GM23338 (cell line): ENCODE measurements around the gene BNIP3. TPM values are rescaled to one million over a fixed set of nuclear protein-coding genes. Genes with fewer than 3 reads are reported as not detected.

ENCODE experiments used
- ATAC-seq: fragments of 200-7000 bp; cut with Tn5 transposase; 3 replicates; pipeline ENCODE4 v1.9.1; 2020
- DNase-seq: peaks from one replicate; pipeline ENCODE4 v3.0.0-alpha.2; 2015; ENCODE audit warnings: low spot score
- H2AFZ ChIP-seq: fragments of 200-600 bp; sonication (generic); 2 replicates; pipeline ENCODE4 v1.8.0; 2016; ENCODE audit warnings: antibody characterized with exemption, mild to moderate bottlenecking, moderate library complexity
- H3F3A ChIP-seq: fragments of 200-600 bp; sonication (generic); replicated peaks from 2 replicates; pipeline ENCODE4 v1.8.0; 2017; ENCODE audit warnings: antibody characterized with exemption, mixed run types, low read depth
- H3K27ac ChIP-seq: fragments of 200-600 bp; sonication (generic); 2 replicates; pipeline ENCODE4 v1.6.1; 2016; ENCODE audit warnings: low read depth
- H3K27me3 ChIP-seq: fragments of 200-600 bp; sonication (generic); 2 replicates; pipeline ENCODE4 v1.8.0; 2016; ENCODE audit warnings: mild to moderate bottlenecking, mixed run types, moderate library complexity; ENCODE audit not compliant: insufficient read depth
- H3K36me3 ChIP-seq: fragments of 200-600 bp; sonication (generic); 2 replicates; pipeline ENCODE4 v1.8.0; 2016; ENCODE audit warnings: mild to moderate bottlenecking; ENCODE audit not compliant: insufficient read depth
- H3K4me1 ChIP-seq: fragments of 200-600 bp; sonication (generic); 2 replicates; pipeline ENCODE4 v1.8.0; 2016; ENCODE audit warnings: mild to moderate bottlenecking, moderate library complexity; ENCODE audit not compliant: insufficient read depth
- H3K4me2 ChIP-seq: fragments of 200-600 bp; sonication (generic); 2 replicates; pipeline ENCODE4 v1.7.1; 2017; ENCODE audit warnings: mixed run types
- H3K4me3 ChIP-seq: fragments of 200-600 bp; sonication (generic); 2 replicates; pipeline ENCODE4 v1.6.1; 2016; ENCODE audit warnings: mixed run types
- H3K79me2 ChIP-seq: fragments of 200-600 bp; sonication (generic); replicated peaks from 2 replicates; pipeline ENCODE4 v1.8.0; 2017; ENCODE audit warnings: mild to moderate bottlenecking; ENCODE audit not compliant: insufficient read depth
- H3K9me2 ChIP-seq: fragments of 200-600 bp; sonication (generic); 2 replicates; pipeline ENCODE4 v1.8.0; 2017; ENCODE audit not compliant: insufficient read depth
- H4K20me1 ChIP-seq: fragments of 200-600 bp; sonication (generic); replicated peaks from 2 replicates; pipeline ENCODE4 v1.8.0; 2017; ENCODE audit warnings: mild to moderate bottlenecking; ENCODE audit not compliant: insufficient read depth
- H3K27ac Mint-ChIP-seq: 2 replicates; pipeline ENCODE4 v1.8.0; 2020; ENCODE audit warnings: inconsistent platforms, mild to moderate bottlenecking, moderate library complexity, mixed read lengths
- H3K27me3 Mint-ChIP-seq: 3 replicates; pipeline ENCODE4 v1.8.0; 2022; ENCODE audit warnings: low read depth, mild to moderate bottlenecking, moderate library complexity, mixed read lengths, inconsistent platforms; ENCODE audit not compliant: insufficient read depth, poor library complexity
- H3K36me3 Mint-ChIP-seq: 3 replicates; pipeline ENCODE4 v1.8.0; 2021; ENCODE audit warnings: low read depth, mild to moderate bottlenecking, inconsistent platforms, moderate library complexity, mixed read lengths
- H3K4me1 Mint-ChIP-seq: 3 replicates; pipeline ENCODE4 v1.8.0; 2020; ENCODE audit warnings: mild to moderate bottlenecking, inconsistent platforms, mixed read lengths
- H3K4me3 Mint-ChIP-seq: 3 replicates; pipeline ENCODE4 v1.8.0; 2021; ENCODE audit warnings: moderate library complexity, mild to moderate bottlenecking, inconsistent platforms, mixed read lengths
- H3K9me3 Mint-ChIP-seq: 3 replicates; pipeline ENCODE4 v1.8.0; 2020; ENCODE audit warnings: moderate library complexity, mild to moderate bottlenecking, inconsistent platforms, mixed read lengths
- CREB1 ChIP-seq: fragments of 250-450 bp; sonication (Bioruptor Pico); IDR thresholded peaks from 2 replicates; pipeline ENCODE4 v1.5.0; 2020; ENCODE audit warnings: low read depth, mild to moderate bottlenecking, moderate library complexity
- EZH2phosphoT487 ChIP-seq: fragments of 200-600 bp; sonication (generic); IDR thresholded peaks from one replicate; pipeline ENCODE4 v1.8.1; 2018; ENCODE audit warnings: antibody characterized with exemption; ENCODE audit not compliant: unreplicated experiment
- POLR2AphosphoS5 ChIP-seq: IDR thresholded peaks from 2 replicates; pipeline ENCODE4 v1.6.1; 2016; ENCODE audit warnings: antibody characterized with exemption, low read depth
- STAT1 ChIP-seq: IDR thresholded peaks from one replicate; pipeline ENCODE4 v1.6.1; 2016; ENCODE audit warnings: antibody characterized with exemption; ENCODE audit not compliant: unreplicated experiment
- ZNF331 ChIP-seq: fragments of 250-450 bp; sonication (Bioruptor Pico); IDR thresholded peaks from 2 replicates; pipeline ENCODE4 v1.5.0; 2020; ENCODE audit warnings: low read depth, mild to moderate bottlenecking, moderate library complexity
- polyA plus RNA-seq: library from polyadenylated mRNA; unstranded; fragments of >200 nt; fragmentation: Nextera tagmentation; extraction: Ambion mirVana; gene quantifications from 2 replicates; pipeline ENCODE4 v1.2.1, GENCODE V29; 2016
- total RNA-seq: library from RNA; depleted of rRNA; stranded (reverse); fragments of >200 nt; shearing (Covaris generic); gene quantifications from 2 replicates; pipeline ENCODE4 v1.2.3, GENCODE V29; 2014
- TF ChIP-seq, protein P1 (sequence below): fragments of 250-450 bp; sonication (Bioruptor Pico); IDR thresholded peaks from 2 replicates; pipeline ENCODE4 v1.5.0; 2020; ENCODE audit warnings: mild to moderate bottlenecking, moderate library complexity
- TF ChIP-seq, protein P2 (sequence below): IDR thresholded peaks from one replicate; pipeline ENCODE4 v1.6.1; 2018; ENCODE audit warnings: antibody characterized with exemption; ENCODE audit not compliant: unreplicated experiment
- TF ChIP-seq, protein P3 (sequence below): IDR thresholded peaks from 2 replicates; pipeline ENCODE4 v1.6.1; 2016; ENCODE audit warnings: antibody characterized with exemption
- TF ChIP-seq, protein P4 (sequence below), 2 experiments: fragments of 200-600 bp in 1 of 2; sonication (generic) in 1 of 2; conservative IDR thresholded peaks; 2 replicates each; pipeline versions ENCODE4 v1.5.1 to v1.6.1; 2016 to 2017; ENCODE audit warnings: antibody characterized with exemption in 2 of 2, low read depth in 2 of 2, mild to moderate bottlenecking in 2 of 2, moderate library complexity in 1 of 2

The BNIP3 gene
- total and polyA plus RNA-seq, 2 experiments from 2014 or later = 46.3 to 75.0 TPM

DNA sequence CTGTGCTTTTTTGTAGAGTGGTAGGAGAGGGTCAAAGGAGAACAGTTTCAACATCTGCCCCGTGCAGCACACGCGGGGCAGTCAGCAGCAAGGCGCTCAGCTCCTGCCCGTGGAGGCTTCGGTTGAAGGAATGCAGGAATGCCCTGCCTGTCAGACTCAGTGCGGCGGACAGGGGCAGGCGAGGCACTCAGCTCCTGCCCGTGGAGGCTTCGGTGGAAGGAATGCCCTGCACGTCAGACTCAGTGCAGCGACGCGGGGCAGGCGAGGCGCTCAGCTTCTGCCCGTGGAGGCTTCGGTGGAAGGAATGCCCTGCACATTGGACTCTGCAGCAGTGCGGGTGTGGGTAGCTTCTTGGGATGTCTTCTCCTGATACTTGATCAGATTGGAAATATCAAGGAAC is 43.9 kb downstream of the BNIP3 start:
- H3K36me3 Mint-ChIP-seq = peaks cover 56% of the 10 kb centered on the region
- Histone ChIP-seq H3K27me3 (no peaks in the 10 kb centered on the region), H3K79me2 (peaks cover 57% of the 10 kb centered on the region), H3K36me3 (peaks cover 22% of the 10 kb centered on the region), H3K4me1 (peaks cover 6% of the 10 kb centered on the region; the same call in 1 of the 2 replicates), H3F3A (0 out of 2 replicates have a peak, but pooled peaks cover 4% of the 10 kb centered on the region), H3K4me3 (no peak overlapping the region), H2AFZ (no peak overlapping the region), H3K4me2 (no peak overlapping the region), H3K9me2 (no peaks in the 10 kb centered on the region), H4K20me1 (peaks cover 42% of the 10 kb centered on the region), H3K27ac (no peak overlapping the region)
- H3K27ac Mint-ChIP-seq = peak overlapping the region; percentile 62; the same call in 1 of the 2 replicates
- H3K9me3 Mint-ChIP-seq = no peaks in the 10 kb centered on the region; the same call in 2 of the 3 replicates
- ATAC-seq (no peak), DNase-seq (no peak)
- H3K4me3 Mint-ChIP-seq = no peak overlapping the region
- peaks cover 5% of the 10 kb centered on the region for H3K27me3 Mint-ChIP-seq
- no peak for TF ChIP-seq CREB1 (CRISPR knock-in tag)
- no peak for TF ChIP-seq STAT1
- no peak for TF ChIP-seq EZH2phosphoT487
- no peak for TF ChIP-seq POLR2AphosphoS5
- TF ChIP-seq, protein P1, sequence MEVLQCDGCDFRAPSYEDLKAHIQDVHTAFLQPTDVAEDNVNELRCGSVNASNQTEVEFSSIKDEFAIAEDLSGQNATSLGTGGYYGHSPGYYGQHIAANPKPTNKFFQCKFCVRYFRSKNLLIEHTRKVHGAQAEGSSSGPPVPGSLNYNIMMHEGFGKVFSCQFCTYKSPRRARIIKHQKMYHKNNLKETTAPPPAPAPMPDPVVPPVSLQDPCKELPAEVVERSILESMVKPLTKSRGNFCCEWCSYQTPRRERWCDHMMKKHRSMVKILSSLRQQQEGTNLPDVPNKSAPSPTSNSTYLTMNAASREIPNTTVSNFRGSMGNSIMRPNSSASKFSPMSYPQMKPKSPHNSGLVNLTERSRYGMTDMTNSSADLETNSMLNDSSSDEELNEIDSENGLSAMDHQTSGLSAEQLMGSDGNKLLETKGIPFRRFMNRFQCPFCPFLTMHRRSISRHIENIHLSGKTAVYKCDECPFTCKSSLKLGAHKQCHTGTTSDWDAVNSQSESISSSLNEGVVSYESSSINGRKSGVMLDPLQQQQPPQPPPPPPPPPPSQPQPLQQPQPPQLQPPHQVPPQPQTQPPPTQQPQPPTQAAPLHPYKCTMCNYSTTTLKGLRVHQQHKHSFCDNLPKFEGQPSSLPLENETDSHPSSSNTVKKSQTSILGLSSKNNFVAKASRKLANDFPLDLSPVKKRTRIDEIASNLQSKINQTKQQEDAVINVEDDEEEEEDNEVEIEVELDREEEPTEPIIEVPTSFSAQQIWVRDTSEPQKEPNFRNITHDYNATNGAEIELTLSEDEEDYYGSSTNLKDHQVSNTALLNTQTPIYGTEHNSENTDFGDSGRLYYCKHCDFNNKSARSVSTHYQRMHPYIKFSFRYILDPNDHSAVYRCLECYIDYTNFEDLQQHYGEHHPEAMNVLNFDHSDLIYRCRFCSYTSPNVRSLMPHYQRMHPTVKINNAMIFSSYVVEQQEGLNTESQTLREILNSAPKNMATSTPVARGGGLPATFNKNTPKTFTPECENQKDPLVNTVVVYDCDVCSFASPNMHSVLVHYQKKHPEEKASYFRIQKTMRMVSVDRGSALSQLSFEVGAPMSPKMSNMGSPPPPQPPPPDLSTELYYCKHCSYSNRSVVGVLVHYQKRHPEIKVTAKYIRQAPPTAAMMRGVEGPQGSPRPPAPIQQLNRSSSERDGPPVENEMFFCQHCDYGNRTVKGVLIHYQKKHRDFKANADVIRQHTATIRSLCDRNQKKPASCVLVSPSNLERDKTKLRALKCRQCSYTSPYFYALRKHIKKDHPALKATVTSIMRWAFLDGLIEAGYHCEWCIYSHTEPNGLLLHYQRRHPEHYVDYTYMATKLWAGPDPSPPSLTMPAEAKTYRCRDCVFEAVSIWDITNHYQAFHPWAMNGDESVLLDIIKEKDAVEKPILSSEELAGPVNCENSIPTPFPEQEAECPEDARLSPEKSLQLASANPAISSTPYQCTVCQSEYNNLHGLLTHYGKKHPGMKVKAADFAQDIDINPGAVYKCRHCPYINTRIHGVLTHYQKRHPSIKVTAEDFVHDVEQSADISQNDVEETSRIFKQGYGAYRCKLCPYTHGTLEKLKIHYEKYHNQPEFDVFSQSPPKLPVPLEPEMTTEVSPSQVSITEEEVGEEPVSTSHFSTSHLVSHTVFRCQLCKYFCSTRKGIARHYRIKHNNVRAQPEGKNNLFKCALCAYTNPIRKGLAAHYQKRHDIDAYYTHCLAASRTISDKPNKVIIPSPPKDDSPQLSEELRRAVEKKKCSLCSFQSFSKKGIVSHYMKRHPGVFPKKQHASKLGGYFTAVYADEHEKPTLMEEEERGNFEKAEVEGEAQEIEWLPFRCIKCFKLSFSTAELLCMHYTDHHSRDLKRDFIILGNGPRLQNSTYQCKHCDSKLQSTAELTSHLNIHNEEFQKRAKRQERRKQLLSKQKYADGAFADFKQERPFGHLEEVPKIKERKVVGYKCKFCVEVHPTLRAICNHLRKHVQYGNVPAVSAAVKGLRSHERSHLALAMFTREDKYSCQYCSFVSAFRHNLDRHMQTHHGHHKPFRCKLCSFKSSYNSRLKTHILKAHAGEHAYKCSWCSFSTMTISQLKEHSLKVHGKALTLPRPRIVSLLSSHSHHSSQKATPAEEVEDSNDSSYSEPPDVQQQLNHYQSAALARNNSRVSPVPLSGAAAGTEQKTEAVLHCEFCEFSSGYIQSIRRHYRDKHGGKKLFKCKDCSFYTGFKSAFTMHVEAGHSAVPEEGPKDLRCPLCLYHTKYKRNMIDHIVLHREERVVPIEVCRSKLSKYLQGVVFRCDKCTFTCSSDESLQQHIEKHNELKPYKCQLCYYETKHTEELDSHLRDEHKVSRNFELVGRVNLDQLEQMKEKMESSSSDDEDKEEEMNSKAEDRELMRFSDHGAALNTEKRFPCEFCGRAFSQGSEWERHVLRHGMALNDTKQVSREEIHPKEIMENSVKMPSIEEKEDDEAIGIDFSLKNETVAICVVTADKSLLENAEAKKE (CRISPR knock-in tag) = no peak
- no peak for TF ChIP-seq ZNF331 (CRISPR knock-in tag)
- TF ChIP-seq, protein P2, sequence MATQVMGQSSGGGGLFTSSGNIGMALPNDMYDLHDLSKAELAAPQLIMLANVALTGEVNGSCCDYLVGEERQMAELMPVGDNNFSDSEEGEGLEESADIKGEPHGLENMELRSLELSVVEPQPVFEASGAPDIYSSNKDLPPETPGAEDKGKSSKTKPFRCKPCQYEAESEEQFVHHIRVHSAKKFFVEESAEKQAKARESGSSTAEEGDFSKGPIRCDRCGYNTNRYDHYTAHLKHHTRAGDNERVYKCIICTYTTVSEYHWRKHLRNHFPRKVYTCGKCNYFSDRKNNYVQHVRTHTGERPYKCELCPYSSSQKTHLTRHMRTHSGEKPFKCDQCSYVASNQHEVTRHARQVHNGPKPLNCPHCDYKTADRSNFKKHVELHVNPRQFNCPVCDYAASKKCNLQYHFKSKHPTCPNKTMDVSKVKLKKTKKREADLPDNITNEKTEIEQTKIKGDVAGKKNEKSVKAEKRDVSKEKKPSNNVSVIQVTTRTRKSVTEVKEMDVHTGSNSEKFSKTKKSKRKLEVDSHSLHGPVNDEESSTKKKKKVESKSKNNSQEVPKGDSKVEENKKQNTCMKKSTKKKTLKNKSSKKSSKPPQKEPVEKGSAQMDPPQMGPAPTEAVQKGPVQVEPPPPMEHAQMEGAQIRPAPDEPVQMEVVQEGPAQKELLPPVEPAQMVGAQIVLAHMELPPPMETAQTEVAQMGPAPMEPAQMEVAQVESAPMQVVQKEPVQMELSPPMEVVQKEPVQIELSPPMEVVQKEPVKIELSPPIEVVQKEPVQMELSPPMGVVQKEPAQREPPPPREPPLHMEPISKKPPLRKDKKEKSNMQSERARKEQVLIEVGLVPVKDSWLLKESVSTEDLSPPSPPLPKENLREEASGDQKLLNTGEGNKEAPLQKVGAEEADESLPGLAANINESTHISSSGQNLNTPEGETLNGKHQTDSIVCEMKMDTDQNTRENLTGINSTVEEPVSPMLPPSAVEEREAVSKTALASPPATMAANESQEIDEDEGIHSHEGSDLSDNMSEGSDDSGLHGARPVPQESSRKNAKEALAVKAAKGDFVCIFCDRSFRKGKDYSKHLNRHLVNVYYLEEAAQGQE = no peak
- TF ChIP-seq, protein P3, sequence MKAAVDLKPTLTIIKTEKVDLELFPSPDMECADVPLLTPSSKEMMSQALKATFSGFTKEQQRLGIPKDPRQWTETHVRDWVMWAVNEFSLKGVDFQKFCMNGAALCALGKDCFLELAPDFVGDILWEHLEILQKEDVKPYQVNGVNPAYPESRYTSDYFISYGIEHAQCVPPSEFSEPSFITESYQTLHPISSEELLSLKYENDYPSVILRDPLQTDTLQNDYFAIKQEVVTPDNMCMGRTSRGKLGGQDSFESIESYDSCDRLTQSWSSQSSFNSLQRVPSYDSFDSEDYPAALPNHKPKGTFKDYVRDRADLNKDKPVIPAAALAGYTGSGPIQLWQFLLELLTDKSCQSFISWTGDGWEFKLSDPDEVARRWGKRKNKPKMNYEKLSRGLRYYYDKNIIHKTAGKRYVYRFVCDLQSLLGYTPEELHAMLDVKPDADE = no peak
- TF ChIP-seq, protein P4, sequence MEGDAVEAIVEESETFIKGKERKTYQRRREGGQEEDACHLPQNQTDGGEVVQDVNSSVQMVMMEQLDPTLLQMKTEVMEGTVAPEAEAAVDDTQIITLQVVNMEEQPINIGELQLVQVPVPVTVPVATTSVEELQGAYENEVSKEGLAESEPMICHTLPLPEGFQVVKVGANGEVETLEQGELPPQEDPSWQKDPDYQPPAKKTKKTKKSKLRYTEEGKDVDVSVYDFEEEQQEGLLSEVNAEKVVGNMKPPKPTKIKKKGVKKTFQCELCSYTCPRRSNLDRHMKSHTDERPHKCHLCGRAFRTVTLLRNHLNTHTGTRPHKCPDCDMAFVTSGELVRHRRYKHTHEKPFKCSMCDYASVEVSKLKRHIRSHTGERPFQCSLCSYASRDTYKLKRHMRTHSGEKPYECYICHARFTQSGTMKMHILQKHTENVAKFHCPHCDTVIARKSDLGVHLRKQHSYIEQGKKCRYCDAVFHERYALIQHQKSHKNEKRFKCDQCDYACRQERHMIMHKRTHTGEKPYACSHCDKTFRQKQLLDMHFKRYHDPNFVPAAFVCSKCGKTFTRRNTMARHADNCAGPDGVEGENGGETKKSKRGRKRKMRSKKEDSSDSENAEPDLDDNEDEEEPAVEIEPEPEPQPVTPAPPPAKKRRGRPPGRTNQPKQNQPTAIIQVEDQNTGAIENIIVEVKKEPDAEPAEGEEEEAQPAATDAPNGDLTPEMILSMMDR (conservative IDR thresholded peaks at IDR 0.05; ENCODE audit: low read depth in 2 of 2) = no peak
- peaks cover 7% of the 10 kb centered on the region; the same call in 2 of the 3 replicates for H3K4me1 Mint-ChIP-seq
